Ovary (tissue), 3 donors: ENCODE data around the gene NUDT1.

Source experiments
- CTCF ChIP-seq, 3 donors: fragments of 450-650 bp in 2 of 3; fragments of 200-600 bp in 1 of 3; IDR thresholded peaks; one replicate each; pipeline versions ENCODE4 v1.5.1 to v1.8.0; 2016 to 2022; ENCODE audit warnings: antibody characterized with exemption in 3 of 3, mild to moderate bottlenecking in 1 of 3
- EP300 ChIP-seq: sonication (generic); formaldehyde crosslinking; IDR thresholded peaks from one replicate; pipeline ENCODE4 v1.6.1; 2017; ENCODE audit warnings: antibody characterized with exemption
- donor health status: DM: no; HTN: no; CAD: no.

- TF ChIP-seq CTCF (IDR thresholded peaks at IDR 0.05) (no peak), EP300 (no peak)
These were observed 13.4 kb downstream of the NUDT1 start for GRCh38 chr7:2255145-2256139.
